Fibroblast of pulmonary artery (primary cell): ENCODE data around the gene C1QTNF7.

Source experiments
- DNase-seq: peaks from one replicate; pipeline ENCODE4 v3.0.0-alpha.2; 2010; ENCODE audit warnings: low read depth
- H3K4me3 ChIP-seq: replicated peaks from 2 replicates; pipeline ENCODE4 v1.5.1; 2011; ENCODE audit warnings: low read depth, mild to moderate bottlenecking, control low read depth, low read length, moderate library complexity
- TF ChIP-seq, protein P1 (sequence below): IDR thresholded peaks from 2 replicates; pipeline ENCODE4 v1.5.1; 2011; ENCODE audit warnings: mild to moderate bottlenecking, control low read depth, low read length, inconsistent platforms; ENCODE audit errors: missing control alignments

The C1QTNF7 gene

GRCh38 chr4:15469402-15470127 lies 41.7 kb downstream of the C1QTNF7 start, which contains the start of gene CC2D2A:
CC2D2A (plus strand) TSS chr4:15469882; CDS start chr4:15475933, 6,051 bp downstream.
- peak; percentile 77 for DNase-seq
- peak within 1 kb of the TSS; percentile 80 for H3K4me3 ChIP-seq
- TF ChIP-seq, protein P1, sequence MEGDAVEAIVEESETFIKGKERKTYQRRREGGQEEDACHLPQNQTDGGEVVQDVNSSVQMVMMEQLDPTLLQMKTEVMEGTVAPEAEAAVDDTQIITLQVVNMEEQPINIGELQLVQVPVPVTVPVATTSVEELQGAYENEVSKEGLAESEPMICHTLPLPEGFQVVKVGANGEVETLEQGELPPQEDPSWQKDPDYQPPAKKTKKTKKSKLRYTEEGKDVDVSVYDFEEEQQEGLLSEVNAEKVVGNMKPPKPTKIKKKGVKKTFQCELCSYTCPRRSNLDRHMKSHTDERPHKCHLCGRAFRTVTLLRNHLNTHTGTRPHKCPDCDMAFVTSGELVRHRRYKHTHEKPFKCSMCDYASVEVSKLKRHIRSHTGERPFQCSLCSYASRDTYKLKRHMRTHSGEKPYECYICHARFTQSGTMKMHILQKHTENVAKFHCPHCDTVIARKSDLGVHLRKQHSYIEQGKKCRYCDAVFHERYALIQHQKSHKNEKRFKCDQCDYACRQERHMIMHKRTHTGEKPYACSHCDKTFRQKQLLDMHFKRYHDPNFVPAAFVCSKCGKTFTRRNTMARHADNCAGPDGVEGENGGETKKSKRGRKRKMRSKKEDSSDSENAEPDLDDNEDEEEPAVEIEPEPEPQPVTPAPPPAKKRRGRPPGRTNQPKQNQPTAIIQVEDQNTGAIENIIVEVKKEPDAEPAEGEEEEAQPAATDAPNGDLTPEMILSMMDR = no peak

- TF ChIP-seq, protein P1 = no peak
- no peak for DNase-seq
- H3K4me3 ChIP-seq = peak overlapping the region; percentile 80
Measured at GRCh38 chr4:15470128-15470475, 42.3 kb downstream of the C1QTNF7 start.

DNA sequence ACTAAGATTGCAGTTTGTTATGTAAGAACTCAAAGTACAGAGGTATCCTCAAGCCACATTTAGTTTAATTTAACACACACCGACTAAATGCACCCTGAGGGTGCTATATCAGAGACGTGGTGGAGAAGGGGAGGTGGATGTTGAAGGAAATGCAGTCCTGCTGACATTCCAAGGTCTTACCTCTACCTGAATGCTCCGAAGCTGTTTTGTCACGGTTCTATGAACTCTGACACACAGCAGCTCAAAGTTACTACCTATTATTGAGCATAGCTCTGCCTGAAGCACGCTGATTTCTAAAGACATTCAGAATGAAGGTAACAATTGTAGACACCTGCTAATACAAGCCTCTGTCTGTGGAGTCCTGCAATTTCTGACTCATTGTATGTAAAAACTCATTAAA lies 48.6 kb downstream of the C1QTNF7 start:
- TF ChIP-seq, protein P1 = no peak
- H3K4me3 ChIP-seq = no peak overlapping the region
- DNase-seq = no peak

DNA sequence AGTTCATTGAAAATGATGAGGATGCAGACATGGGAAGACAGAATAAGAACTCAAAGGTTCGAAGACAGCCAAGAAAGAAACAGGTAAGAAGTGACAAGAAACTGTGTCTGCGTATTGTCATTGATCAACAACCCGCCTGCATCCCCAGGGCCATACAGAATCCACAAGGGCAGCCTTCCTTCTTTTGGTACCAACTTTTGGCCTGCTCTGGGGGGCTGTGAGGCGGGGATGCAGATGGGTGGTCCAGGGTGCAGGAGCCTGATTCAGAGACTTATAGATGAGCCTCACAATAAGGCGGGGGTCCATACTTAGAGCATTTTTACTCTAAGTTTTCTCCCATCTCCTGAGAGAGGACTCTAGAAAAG lies 50.9 kb downstream of the C1QTNF7 start:
- TF ChIP-seq, protein P1 = no peak
- peak overlapping the region; percentile 64 for H3K4me3 ChIP-seq
- no peak for DNase-seq

DNA sequence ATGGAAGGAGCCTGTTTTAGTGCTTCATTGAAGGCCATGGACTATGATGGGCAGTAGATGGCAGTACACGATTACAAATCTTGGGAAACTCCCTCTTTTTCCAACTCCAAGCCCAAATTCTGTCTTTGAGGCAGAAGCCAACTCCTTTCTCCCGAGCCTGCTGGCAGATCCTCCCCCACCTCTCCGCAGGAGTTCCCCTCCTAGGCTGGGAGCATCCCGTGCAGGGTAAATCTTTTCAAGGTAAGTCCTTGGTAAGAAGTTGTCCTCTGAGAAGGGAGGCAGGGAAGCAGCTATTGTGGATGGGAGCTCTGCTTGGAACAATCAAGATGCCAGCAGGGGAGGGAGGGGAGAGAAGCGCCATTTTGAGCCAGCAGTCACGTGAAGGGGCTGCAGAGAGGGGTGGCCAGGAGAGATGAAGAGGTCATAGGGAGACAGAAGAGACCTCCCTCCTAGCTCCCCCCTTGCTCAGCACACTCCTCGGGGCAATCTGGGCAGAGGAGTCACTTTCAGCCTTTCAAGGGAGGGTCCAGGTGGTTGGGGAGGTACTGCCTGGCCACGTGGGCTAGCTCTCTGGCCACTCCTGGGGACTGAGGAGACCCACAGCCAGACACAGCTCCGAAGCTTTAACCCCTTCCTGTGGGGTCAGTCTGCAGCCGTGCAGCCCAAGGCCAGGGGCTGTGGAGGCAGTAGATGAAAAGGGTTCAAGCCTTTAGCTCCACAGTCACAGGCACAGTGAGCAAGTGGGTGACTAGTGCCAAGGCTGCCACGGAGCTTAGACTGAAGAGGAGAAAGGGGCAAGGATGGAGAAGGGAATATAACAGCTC lies 51.5 kb downstream of the C1QTNF7 start:
- DNase-seq = peak; percentile 94
- peak overlapping the region; percentile 64 for H3K4me3 ChIP-seq
- TF ChIP-seq, protein P1 = peak; percentile 77

GRCh38 chr4:15479913-15480185 lies 52.0 kb downstream of the C1QTNF7 start:
- TF ChIP-seq, protein P1 = no peak
- peak; percentile 65 for DNase-seq
- H3K4me3 ChIP-seq = peak overlapping the region; percentile 64
